Measurements from ENCODE around the gene SAMD3.

SAMD3 gene

DNA sequence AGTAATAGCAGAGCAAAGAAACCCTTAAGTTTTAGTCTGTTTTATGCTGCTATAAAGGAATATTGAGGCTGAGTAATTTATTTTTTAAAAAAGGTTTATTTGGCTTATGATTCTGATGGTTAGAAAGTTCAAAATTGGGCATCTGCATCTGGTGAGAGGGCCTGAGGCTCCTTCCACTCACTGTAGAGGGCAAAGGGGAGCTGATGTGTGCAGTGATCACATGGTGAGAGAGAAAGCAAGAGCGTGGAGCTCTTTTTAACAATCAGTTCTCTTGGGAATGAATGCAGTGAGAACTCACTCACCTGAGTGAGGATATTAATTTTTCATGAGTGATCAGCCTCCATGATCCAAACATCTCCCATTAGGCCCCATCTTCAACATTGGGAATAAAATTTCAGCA is 36.4 kb upstream of the SAMD3 start:
- ChIA-PET POLR2A (ENCODE audit: low non-redundant PET) (no interaction called here), CTCF (no interaction called here)
- no peak overlapping the region for H3K27ac ChIP-seq
- TF ChIP-seq, protein P1, sequence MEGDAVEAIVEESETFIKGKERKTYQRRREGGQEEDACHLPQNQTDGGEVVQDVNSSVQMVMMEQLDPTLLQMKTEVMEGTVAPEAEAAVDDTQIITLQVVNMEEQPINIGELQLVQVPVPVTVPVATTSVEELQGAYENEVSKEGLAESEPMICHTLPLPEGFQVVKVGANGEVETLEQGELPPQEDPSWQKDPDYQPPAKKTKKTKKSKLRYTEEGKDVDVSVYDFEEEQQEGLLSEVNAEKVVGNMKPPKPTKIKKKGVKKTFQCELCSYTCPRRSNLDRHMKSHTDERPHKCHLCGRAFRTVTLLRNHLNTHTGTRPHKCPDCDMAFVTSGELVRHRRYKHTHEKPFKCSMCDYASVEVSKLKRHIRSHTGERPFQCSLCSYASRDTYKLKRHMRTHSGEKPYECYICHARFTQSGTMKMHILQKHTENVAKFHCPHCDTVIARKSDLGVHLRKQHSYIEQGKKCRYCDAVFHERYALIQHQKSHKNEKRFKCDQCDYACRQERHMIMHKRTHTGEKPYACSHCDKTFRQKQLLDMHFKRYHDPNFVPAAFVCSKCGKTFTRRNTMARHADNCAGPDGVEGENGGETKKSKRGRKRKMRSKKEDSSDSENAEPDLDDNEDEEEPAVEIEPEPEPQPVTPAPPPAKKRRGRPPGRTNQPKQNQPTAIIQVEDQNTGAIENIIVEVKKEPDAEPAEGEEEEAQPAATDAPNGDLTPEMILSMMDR (conservative IDR thresholded peaks at IDR 0.05; ENCODE audit: low read depth), result no peak
- DNase-seq (ENCODE audit: low spot score), result no peak

- CTCF ChIA-PET, result no interaction called here
- POLR2A ChIA-PET (ENCODE audit: low non-redundant PET), result no interaction called here
- TF ChIP-seq, protein P1 (conservative IDR thresholded peaks at IDR 0.05; ENCODE audit: low read depth), result no peak
- DNase-seq (ENCODE audit: low spot score), result no peak
- H3K27ac ChIP-seq, result no peak overlapping the region
Observed at GRCh38 chr6:130252527-130253237, 29.9 kb upstream of the SAMD3 start.

DNA sequence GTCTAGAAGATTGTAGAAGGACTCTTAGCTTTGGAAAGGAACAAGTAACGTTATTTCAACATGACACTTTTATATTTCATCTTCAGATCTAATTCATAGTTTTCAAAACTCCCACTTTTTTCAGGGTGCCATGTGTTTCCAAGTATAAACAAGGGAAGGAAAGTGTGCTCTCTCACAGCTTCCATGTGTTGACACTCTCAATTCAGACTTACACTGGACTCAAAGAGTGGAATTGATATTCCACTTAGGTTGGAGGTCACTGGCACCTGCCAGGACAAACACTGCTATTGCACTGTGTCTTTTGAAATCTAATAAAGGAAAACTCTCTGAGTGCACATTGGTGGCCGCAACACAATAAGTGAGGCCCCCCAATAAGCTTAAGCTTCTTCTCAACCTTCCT is 22.5 kb upstream of the SAMD3 start:
- CTCF ChIA-PET, result no interaction called here
- POLR2A ChIA-PET (ENCODE audit: low non-redundant PET), result no interaction called here
- H3K27ac ChIP-seq, result no peak overlapping the region
- TF ChIP-seq, protein P1 (conservative IDR thresholded peaks at IDR 0.05; ENCODE audit: low read depth), result no peak
- DNase-seq (ENCODE audit: low spot score), result no peak

GRCh38 chr6:130244728-130245127 is 22.0 kb upstream of the SAMD3 start:
- TF ChIP-seq, protein P1 (conservative IDR thresholded peaks at IDR 0.05; ENCODE audit: low read depth), result no peak
- ChIA-PET POLR2A (ENCODE audit: low non-redundant PET) (no interaction called here), CTCF (no interaction called here)
- DNase-seq (ENCODE audit: low spot score), result no peak
- H3K27ac ChIP-seq, result no peak overlapping the region

GRCh38 chr6:130240232-130240631 is 17.5 kb upstream of the SAMD3 start:
- POLR2A ChIA-PET (ENCODE audit: low non-redundant PET), result no interaction called here
- CTCF ChIA-PET, result interaction anchor here (0.7 kb wide), 1 partner anchor 36 kb away, joined by 3 read pairs; no protein-coding TSS in a partner anchor
- TF ChIP-seq, protein P1 (conservative IDR thresholded peaks at IDR 0.05; ENCODE audit: low read depth), result no peak
- H3K27ac ChIP-seq, result no peak overlapping the region
- DNase-seq (ENCODE audit: low spot score), result no peak

DNA sequence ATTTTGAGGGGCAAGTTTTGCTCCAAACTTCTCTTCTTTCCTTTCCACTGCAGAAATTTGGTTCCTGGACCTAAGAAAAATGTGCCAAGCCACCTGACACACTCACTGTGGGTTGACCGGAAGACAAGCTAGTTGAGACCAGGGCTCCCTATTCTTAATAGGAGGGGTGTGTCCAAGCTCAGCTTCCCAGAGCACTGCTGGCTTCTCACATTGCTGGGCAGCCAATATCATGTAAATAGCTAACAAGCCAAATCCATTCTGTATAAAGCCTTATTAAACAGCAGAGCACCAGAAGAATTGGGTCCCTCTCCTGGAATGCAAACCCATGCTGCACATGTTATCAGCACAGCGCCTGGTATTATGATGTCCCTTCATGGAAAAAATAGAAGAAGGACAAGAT is 17.0 kb upstream of the SAMD3 start:
- no peak for DNase-seq (ENCODE audit: low spot score)
- TF ChIP-seq, protein P1 (conservative IDR thresholded peaks at IDR 0.05; ENCODE audit: low read depth), result no peak
- CTCF ChIA-PET, result interaction anchor here (0.7 kb wide), 1 partner anchor 36 kb away, joined by 3 read pairs; no protein-coding TSS in a partner anchor
- no peak overlapping the region for H3K27ac ChIP-seq
- POLR2A ChIA-PET (ENCODE audit: low non-redundant PET), result no interaction called here

All from RWPE1 (cell line).